ENCODE data around the gene ASB2. TPM values are rescaled to one million over a fixed set of nuclear protein-coding genes. Genes with fewer than 3 reads are reported as not detected.

Gene ASB2
- total RNA-seq, 3 donors from 2014 or later (not counting 1 experiment from before 2014, with no cell fraction given): 3.7 to 7.2 (median 4.8) TPM

GRCh38 chr14:93994919-93995682 is 18.7 kb upstream of the ASB2 start:
- Histone ChIP-seq H3K9me3 (ENCODE audit: control insufficient read depth, insufficient read depth, low read length) (no peaks in the 10 kb centered on the region), H3K4me3 (ENCODE audit: low read length) (no peak overlapping the region), H3K4me1 (ENCODE audit: control insufficient read depth, insufficient read depth, low read length) (no peaks in the 10 kb centered on the region), H3K27ac (ENCODE audit: low read length) (no peak overlapping the region), H3K36me3 (ENCODE audit: control insufficient read depth, insufficient read depth, low read length) (no peaks in the 10 kb centered on the region), H3K27me3 (ENCODE audit: control insufficient read depth, insufficient read depth, low read length) (no peaks in the 10 kb centered on the region)
- DNase-seq (no peak), ATAC-seq (no peak)
- Mint-ChIP-seq H3K27ac (no peak overlapping the region), H3K36me3 (no peaks in the 10 kb centered on the region), H3K27me3 (ENCODE audit: low read depth in 2 of 2) (peaks cover 10 to 14% of the 10 kb centered on the region in 2 donors), H3K4me1 (no peaks in the 10 kb centered on the region), H3K4me3 (no peak overlapping the region), H3K9me3 (no peaks in the 10 kb centered on the region)
- TF ChIP-seq, protein P1, sequence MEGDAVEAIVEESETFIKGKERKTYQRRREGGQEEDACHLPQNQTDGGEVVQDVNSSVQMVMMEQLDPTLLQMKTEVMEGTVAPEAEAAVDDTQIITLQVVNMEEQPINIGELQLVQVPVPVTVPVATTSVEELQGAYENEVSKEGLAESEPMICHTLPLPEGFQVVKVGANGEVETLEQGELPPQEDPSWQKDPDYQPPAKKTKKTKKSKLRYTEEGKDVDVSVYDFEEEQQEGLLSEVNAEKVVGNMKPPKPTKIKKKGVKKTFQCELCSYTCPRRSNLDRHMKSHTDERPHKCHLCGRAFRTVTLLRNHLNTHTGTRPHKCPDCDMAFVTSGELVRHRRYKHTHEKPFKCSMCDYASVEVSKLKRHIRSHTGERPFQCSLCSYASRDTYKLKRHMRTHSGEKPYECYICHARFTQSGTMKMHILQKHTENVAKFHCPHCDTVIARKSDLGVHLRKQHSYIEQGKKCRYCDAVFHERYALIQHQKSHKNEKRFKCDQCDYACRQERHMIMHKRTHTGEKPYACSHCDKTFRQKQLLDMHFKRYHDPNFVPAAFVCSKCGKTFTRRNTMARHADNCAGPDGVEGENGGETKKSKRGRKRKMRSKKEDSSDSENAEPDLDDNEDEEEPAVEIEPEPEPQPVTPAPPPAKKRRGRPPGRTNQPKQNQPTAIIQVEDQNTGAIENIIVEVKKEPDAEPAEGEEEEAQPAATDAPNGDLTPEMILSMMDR (IDR thresholded peaks at IDR 0.05): no peak
- intact Hi-C loops (cut with micrococcal nuclease): no loop called here
- WGBS (ENCODE audit: insufficient coverage): 75% methylated on average over 13 of the region's 13 CpGs

GRCh38 chr14:93993382-93993781 is 17.0 kb upstream of the ASB2 start:
- H3K27ac ChIP-seq (ENCODE audit: low read length): no peak overlapping the region
- Mint-ChIP-seq H3K27ac (no peak overlapping the region), H3K36me3 (no peaks in the 10 kb centered on the region), H3K9me3 (no peaks in the 10 kb centered on the region), H3K4me3 (no peak overlapping the region), H3K27me3 (ENCODE audit: low read depth in 2 of 2) (peaks cover 9 to 14% of the 10 kb centered on the region in 2 donors), H3K4me1 (no peaks in the 10 kb centered on the region)
- H3K4me3 ChIP-seq (ENCODE audit: low read length): no peak overlapping the region
- H3K4me1 ChIP-seq (ENCODE audit: control insufficient read depth, insufficient read depth, low read length): no peaks in the 10 kb centered on the region
- intact Hi-C loops (cut with micrococcal nuclease): no loop called here
- no peak for DNase-seq
- no peaks in the 10 kb centered on the region for H3K27me3 ChIP-seq (ENCODE audit: control insufficient read depth, insufficient read depth, low read length)
- no peaks in the 10 kb centered on the region for H3K9me3 ChIP-seq (ENCODE audit: control insufficient read depth, insufficient read depth, low read length)
- 85% methylated on average over 6 of the region's 6 CpGs for WGBS (ENCODE audit: insufficient coverage)
- no peaks in the 10 kb centered on the region for H3K36me3 ChIP-seq (ENCODE audit: control insufficient read depth, insufficient read depth, low read length)
- no peak for ATAC-seq
- TF ChIP-seq, protein P1 (IDR thresholded peaks at IDR 0.05): no peak

DNA sequence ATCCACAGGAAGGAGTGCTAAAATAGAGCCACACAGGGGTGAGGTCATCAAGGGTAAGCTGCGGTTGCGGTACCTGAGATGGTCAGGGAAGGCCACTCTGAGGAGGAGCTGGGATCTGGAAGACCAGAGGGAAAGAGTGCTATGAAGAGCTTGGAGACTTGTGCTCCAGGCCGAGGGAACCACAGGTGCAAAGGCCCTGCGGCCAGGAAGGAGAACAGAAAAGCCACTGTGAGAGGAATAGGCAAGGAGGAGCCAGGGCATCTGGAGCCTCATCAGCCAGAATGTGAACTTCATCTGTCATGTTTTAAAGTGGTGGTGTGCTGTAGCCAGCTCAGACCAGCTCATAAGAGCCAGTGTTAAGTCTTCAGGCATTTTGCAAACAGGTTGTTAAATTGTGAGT is 15.3 kb upstream of the ASB2 start:
- no peaks in the 10 kb centered on the region for H3K4me1 Mint-ChIP-seq

More for the DNA sequence above, 15.3 kb upstream of the ASB2 start:
- Histone ChIP-seq H3K27me3 (ENCODE audit: control insufficient read depth, insufficient read depth, low read length) (no peaks in the 10 kb centered on the region), H3K9me3 (ENCODE audit: control insufficient read depth, insufficient read depth, low read length) (no peaks in the 10 kb centered on the region), H3K4me3 (ENCODE audit: low read length) (no peak overlapping the region), H3K4me1 (ENCODE audit: control insufficient read depth, insufficient read depth, low read length) (no peaks in the 10 kb centered on the region), H3K27ac (ENCODE audit: low read length) (no peak overlapping the region), H3K36me3 (ENCODE audit: control insufficient read depth, insufficient read depth, low read length) (no peaks in the 10 kb centered on the region)
- TF ChIP-seq, protein P1 (IDR thresholded peaks at IDR 0.05): no peak
- 93% methylated on average over 4 of the region's 4 CpGs for WGBS (ENCODE audit: insufficient coverage)
- Mint-ChIP-seq H3K27me3 (ENCODE audit: low read depth in 2 of 2) (peaks cover 9 to 14% of the 10 kb centered on the region in 2 donors), H3K36me3 (no peaks in the 10 kb centered on the region), H3K4me3 (no peak overlapping the region), H3K27ac (no peak overlapping the region), H3K9me3 (no peaks in the 10 kb centered on the region)
- DNase-seq (no peak), ATAC-seq (no peak)
- intact Hi-C loops (cut with micrococcal nuclease): no loop called here
